HepG2 (cell line): Measurements from ENCODE around the gene CHKA. TPM values are rescaled to one million over a fixed set of nuclear protein-coding genes. Genes with fewer than 3 reads are reported as not detected.

Source experiments
- ATAD3A ChIP-seq: sonication (generic); formaldehyde crosslinking; IDR thresholded peaks from 2 replicates; pipeline ENCODE4 v1.4.0; 2020; ENCODE audit warnings: missing genetic modification reagents
- EEA1 ChIP-seq: sonication (generic); formaldehyde crosslinking; IDR thresholded peaks from 2 replicates; pipeline ENCODE4 v1.5.1; 2020; ENCODE audit warnings: mild to moderate bottlenecking, missing genetic modification reagents, borderline replicate concordance
- RERE ChIP-seq: IDR thresholded peaks from 2 replicates; pipeline ENCODE4 v1.6.1; 2016; ENCODE audit warnings: low read depth, missing genetic modification reagents, missing compliant biosample characterization
- ZNF646 ChIP-seq: sonication (generic); formaldehyde crosslinking; IDR thresholded peaks from 2 replicates; pipeline ENCODE4 v1.9.0; 2021; ENCODE audit warnings: mild to moderate bottlenecking, missing genetic modification reagents
- polyA plus RNA-seq, 8 experiments: library from polyadenylated mRNA; depleted of rRNA in 3 of 8; stranded (reverse) in 7 of 8; unstranded in 1 of 8; fragments of >200 nt; fragmentation: Illumina TruSeq in 4 of 8; extraction: Trizol in 4 of 8; gene quantifications; 2 replicates each; pipeline versions ENCODE4 v1.2.1 to v1.2.3, GENCODE V29; 2011 to 2016; ENCODE audit warnings: low read depth in 4 of 8, missing spikeins in 1 of 8, mixed read lengths in 1 of 8; ENCODE audit not compliant: insufficient read depth in 1 of 8
- total RNA-seq, 5 experiments: library from RNA; depleted of rRNA; stranded (reverse); fragments of >200 nt; fragmentation: Illumina TruSeq; extraction: Trizol; gene quantifications; 2 replicates each; pipeline ENCODE4 v1.2.3, GENCODE V29; 2016; ENCODE audit warnings: low read depth in 1 of 5
- TF ChIP-seq, protein P1 (sequence below): sonication (generic); formaldehyde crosslinking; IDR thresholded peaks from 2 replicates; pipeline ENCODE4 v1.8.0; 2022; ENCODE audit warnings: missing genetic modification reagents, mild to moderate bottlenecking, moderate library complexity, borderline replicate concordance
- TF ChIP-seq, protein P2 (sequence below): sonication (generic); formaldehyde crosslinking; IDR thresholded peaks from 2 replicates; pipeline ENCODE4 v1.9.0; 2022; ENCODE audit warnings: low read depth, missing genetic modification reagents
- TF ChIP-seq, protein P3 (sequence below): sonication (generic); formaldehyde crosslinking; IDR thresholded peaks from 2 replicates; pipeline ENCODE4 v1.4.0; 2020; ENCODE audit warnings: mild to moderate bottlenecking, missing genetic modification reagents

Gene CHKA
- total and polyA plus RNA-seq, 2 of the 13 experiments (the other 11 are each of a cell fraction or from before 2014, with no cell fraction given) = 71.6 to 92.7 TPM

- TF ChIP-seq RERE (no peak), ZNF646 (no peak), ATAD3A (CRISPR knock-in tag) (no peak), EEA1 (CRISPR knock-in tag) (no peak)
- TF ChIP-seq, protein P1, sequence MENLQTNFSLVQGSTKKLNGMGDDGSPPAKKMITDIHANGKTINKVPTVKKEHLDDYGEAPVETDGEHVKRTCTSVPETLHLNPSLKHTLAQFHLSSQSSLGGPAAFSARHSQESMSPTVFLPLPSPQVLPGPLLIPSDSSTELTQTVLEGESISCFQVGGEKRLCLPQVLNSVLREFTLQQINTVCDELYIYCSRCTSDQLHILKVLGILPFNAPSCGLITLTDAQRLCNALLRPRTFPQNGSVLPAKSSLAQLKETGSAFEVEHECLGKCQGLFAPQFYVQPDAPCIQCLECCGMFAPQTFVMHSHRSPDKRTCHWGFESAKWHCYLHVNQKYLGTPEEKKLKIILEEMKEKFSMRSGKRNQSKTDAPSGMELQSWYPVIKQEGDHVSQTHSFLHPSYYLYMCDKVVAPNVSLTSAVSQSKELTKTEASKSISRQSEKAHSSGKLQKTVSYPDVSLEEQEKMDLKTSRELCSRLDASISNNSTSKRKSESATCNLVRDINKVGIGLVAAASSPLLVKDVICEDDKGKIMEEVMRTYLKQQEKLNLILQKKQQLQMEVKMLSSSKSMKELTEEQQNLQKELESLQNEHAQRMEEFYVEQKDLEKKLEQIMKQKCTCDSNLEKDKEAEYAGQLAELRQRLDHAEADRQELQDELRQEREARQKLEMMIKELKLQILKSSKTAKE (CRISPR knock-in tag) = no peak
- TF ChIP-seq, protein P2, sequence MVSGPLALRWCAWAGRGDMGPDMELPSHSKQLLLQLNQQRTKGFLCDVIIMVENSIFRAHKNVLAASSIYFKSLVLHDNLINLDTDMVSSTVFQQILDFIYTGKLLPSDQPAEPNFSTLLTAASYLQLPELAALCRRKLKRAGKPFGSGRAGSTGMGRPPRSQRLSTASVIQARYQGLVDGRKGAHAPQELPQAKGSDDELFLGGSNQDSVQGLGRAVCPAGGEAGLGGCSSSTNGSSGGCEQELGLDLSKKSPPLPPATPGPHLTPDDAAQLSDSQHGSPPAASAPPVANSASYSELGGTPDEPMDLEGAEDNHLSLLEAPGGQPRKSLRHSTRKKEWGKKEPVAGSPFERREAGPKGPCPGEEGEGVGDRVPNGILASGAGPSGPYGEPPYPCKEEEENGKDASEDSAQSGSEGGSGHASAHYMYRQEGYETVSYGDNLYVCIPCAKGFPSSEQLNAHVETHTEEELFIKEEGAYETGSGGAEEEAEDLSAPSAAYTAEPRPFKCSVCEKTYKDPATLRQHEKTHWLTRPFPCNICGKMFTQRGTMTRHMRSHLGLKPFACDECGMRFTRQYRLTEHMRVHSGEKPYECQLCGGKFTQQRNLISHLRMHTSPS (CRISPR knock-in tag) = no peak
- TF ChIP-seq, protein P3, sequence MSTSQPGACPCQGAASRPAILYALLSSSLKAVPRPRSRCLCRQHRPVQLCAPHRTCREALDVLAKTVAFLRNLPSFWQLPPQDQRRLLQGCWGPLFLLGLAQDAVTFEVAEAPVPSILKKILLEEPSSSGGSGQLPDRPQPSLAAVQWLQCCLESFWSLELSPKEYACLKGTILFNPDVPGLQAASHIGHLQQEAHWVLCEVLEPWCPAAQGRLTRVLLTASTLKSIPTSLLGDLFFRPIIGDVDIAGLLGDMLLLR (CRISPR knock-in tag) = 0 out of 2 replicates have a peak, but pooled peaks have one; percentile 54
These were observed 90.7 kb downstream of the CHKA start, which contains the start of gene NDUFS8 (continued) for GRCh38 chr11:68030318-68031143.
